Endodermal cell (in vitro differentiated cells): ENCODE results near the gene ERBB4. TPM values are rescaled to one million over a fixed set of nuclear protein-coding genes. Genes with fewer than 3 reads are reported as not detected.

ENCODE experiments used
- DNase-seq: peaks from one replicate; pipeline ENCODE4 v3.0.0-alpha.2; 2017
- H3K27ac ChIP-seq: 2 replicates; pipeline ENCODE4 v1.5.1; 2013; ENCODE audit warnings: mild to moderate bottlenecking, low read depth, low read length, moderate library complexity
- H3K27me3 ChIP-seq: 2 replicates; pipeline ENCODE4 v1.6.1; 2013; ENCODE audit warnings: mild to moderate bottlenecking, low read length, moderate library complexity; ENCODE audit not compliant: insufficient read depth, control insufficient read depth, poor library complexity, severe bottlenecking
- H3K36me3 ChIP-seq: 2 replicates; pipeline ENCODE4 v1.7.0; 2013; ENCODE audit warnings: mild to moderate bottlenecking, low read length, moderate library complexity; ENCODE audit not compliant: control insufficient read depth, insufficient read depth
- H3K4me1 ChIP-seq: one replicate; pipeline ENCODE4 v1.7.0; 2013; ENCODE audit warnings: low read length; ENCODE audit not compliant: control insufficient read depth, insufficient read depth
- H3K4me3 ChIP-seq: 2 replicates; pipeline ENCODE4 v1.5.1; 2013; ENCODE audit warnings: mild to moderate bottlenecking, low read length, moderate library complexity
- H3K9ac ChIP-seq: 2 replicates; pipeline ENCODE4 v1.6.1; 2013; ENCODE audit warnings: mild to moderate bottlenecking, low read length, moderate library complexity; ENCODE audit not compliant: poor library complexity, severe bottlenecking; ENCODE audit errors: extremely low read depth
- H3K9me3 ChIP-seq: 2 replicates; pipeline ENCODE4 v1.6.1; 2013; ENCODE audit warnings: mild to moderate bottlenecking, low read length, moderate library complexity; ENCODE audit not compliant: control insufficient read depth
- H3K27ac Mint-ChIP-seq: 2 replicates; pipeline ENCODE4 v1.8.0; 2020; ENCODE audit warnings: mixed read lengths
- H3K27me3 Mint-ChIP-seq: 2 replicates; pipeline ENCODE4 v1.8.0; 2021; ENCODE audit warnings: mild to moderate bottlenecking, mixed read lengths; ENCODE audit not compliant: insufficient read depth
- H3K36me3 Mint-ChIP-seq: 2 replicates; pipeline ENCODE4 v1.8.0; 2020; ENCODE audit warnings: low read depth, mixed read lengths
- H3K4me1 Mint-ChIP-seq: 2 replicates; pipeline ENCODE4 v1.8.0; 2020; ENCODE audit warnings: mixed read lengths
- H3K4me3 Mint-ChIP-seq: 2 replicates; pipeline ENCODE4 v1.8.0; 2020; ENCODE audit warnings: mild to moderate bottlenecking, moderate library complexity, mixed read lengths
- H3K9me3 Mint-ChIP-seq: 2 replicates; pipeline ENCODE4 v1.8.0; 2020; ENCODE audit warnings: mild to moderate bottlenecking, mixed read lengths
- WGBS, 2 experiments: methylation state at CpG; one replicate each; pipeline versions ENCODE4 v1.1.5 to v1.1.7; 2013; ENCODE audit warnings: missing lambda C conversion rate in 2 of 2, mixed read lengths in 1 of 2; ENCODE audit not compliant: insufficient coverage in 1 of 2, insufficient read length in 1 of 2; 5-methylcytosine and 5-hydroxymethylcytosine counted together
- total RNA-seq, 2 donors: library from RNA; stranded (reverse); fragmentation: NEBNext Ultra II Directional in 1 of 2; extraction: Animal tissue kit (Norgen Biotek cat#: 25700) in 1 of 2; gene quantifications; 2 replicates in 1 of 2; 3 replicates in 1 of 2; pipeline ENCODE4 v1.2.1, GENCODE V29; 2021
- TF ChIP-seq, protein P1 (sequence below): fragments of 200-600 bp; sonication (generic); conservative IDR thresholded peaks from 2 replicates; pipeline ENCODE4 v1.5.0; 2021; ENCODE audit warnings: antibody characterized with exemption, mild to moderate bottlenecking

ERBB4 gene
- total RNA-seq, 2 donors from 2014 or later, result 154 to 158 TPM

DNA sequence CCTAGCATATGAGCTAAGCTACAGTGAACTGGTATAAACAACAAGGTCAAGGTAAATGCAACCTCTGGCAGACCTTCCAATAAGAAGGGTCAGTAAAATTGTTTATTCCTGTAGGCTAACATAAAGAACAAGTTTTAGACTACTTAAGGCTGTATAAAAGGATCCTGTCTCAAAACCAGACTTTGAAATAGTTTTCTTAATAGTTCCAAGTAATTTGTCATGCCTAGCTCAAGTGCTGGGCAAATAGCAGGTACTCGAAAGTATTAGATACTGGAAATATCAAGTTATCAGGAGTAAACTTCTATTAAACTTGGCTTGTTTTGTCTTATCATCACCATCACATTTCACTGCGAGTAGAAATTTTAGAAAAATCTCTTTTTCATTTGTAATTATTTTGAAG lies 1087.0 kb downstream of the ERBB4 start:
- Histone ChIP-seq H3K4me1 (peaks cover 7% of the 10 kb centered on the region), H3K36me3 (no peaks in the 10 kb centered on the region), H3K27ac (no peak overlapping the region), H3K4me3 (no peak overlapping the region), H3K9ac (no peak overlapping the region), H3K27me3 (no peaks in the 10 kb centered on the region), H3K9me3 (no peaks in the 10 kb centered on the region)
- H3K27me3 Mint-ChIP-seq, result no peaks in the 10 kb centered on the region
- H3K27ac Mint-ChIP-seq, result no peak overlapping the region
- H3K4me3 Mint-ChIP-seq, result no peak overlapping the region
- TF ChIP-seq, protein P1, sequence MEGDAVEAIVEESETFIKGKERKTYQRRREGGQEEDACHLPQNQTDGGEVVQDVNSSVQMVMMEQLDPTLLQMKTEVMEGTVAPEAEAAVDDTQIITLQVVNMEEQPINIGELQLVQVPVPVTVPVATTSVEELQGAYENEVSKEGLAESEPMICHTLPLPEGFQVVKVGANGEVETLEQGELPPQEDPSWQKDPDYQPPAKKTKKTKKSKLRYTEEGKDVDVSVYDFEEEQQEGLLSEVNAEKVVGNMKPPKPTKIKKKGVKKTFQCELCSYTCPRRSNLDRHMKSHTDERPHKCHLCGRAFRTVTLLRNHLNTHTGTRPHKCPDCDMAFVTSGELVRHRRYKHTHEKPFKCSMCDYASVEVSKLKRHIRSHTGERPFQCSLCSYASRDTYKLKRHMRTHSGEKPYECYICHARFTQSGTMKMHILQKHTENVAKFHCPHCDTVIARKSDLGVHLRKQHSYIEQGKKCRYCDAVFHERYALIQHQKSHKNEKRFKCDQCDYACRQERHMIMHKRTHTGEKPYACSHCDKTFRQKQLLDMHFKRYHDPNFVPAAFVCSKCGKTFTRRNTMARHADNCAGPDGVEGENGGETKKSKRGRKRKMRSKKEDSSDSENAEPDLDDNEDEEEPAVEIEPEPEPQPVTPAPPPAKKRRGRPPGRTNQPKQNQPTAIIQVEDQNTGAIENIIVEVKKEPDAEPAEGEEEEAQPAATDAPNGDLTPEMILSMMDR, result no peak
- WGBS, 2 experiments, result 98 to 100% methylated on average over 1 to 2 of the region's 2 CpGs
- peaks cover 4% of the 10 kb centered on the region for H3K36me3 Mint-ChIP-seq
- no peaks in the 10 kb centered on the region for H3K9me3 Mint-ChIP-seq
- DNase-seq, result no peak
- peaks cover 14% of the 10 kb centered on the region for H3K4me1 Mint-ChIP-seq

DNA sequence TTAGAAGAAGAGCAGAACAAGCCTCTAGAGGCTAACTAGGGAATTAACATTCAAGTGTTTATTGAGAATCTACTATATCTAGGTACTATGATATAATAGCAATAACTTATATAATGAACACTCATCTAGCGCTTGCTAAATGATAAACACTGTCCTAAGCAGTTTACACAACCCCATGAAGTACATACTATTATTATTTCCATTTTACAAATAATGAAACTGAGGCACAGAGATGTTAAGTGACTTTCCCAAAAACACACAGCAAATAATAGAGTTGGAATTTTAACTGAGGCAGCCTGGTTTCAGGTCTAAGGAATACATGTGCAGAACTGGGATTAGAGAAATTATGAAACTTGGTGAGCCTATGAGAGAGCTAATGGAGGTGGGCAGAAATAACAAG lies 1088.8 kb downstream of the ERBB4 start:
- Histone ChIP-seq H3K9me3 (no peaks in the 10 kb centered on the region), H3K4me1 (peaks cover 4% of the 10 kb centered on the region), H3K27me3 (no peaks in the 10 kb centered on the region), H3K4me3 (no peak overlapping the region), H3K27ac (no peak overlapping the region), H3K36me3 (no peaks in the 10 kb centered on the region), H3K9ac (no peak overlapping the region)
- Mint-ChIP-seq H3K4me3 (no peak overlapping the region), H3K9me3 (no peaks in the 10 kb centered on the region), H3K27me3 (no peaks in the 10 kb centered on the region), H3K36me3 (peaks cover 4% of the 10 kb centered on the region), H3K4me1 (peaks cover 5% of the 10 kb centered on the region), H3K27ac (no peak overlapping the region)
- WGBS, 2 experiments, result 100% methylated on average over 1 of the region's 1 CpG; no CpG with 5 or more reads in 1 of the 2 experiments
- TF ChIP-seq, protein P1, result peak; percentile 60
- DNase-seq, result no peak

DNA sequence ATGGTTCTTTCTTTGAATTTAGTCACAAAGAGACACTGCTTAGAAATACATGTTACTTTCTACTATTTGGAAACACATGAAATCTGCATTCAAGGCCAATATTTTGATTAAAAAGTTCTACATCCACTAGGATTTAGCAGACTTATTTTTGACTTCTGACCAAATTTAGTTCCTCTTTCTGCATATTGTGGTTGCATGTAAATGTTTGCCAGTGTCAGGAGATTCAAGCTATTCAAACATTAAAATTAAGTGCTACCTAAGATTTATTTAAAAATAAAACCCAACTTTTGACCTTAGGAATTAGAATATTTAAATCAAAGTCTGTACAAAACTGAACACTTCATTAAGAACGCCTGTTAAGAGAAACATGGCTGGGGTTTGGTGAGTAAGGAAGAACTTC lies 1091.1 kb downstream of the ERBB4 start:
- no peak for DNase-seq
- no peak overlapping the region for H3K27ac Mint-ChIP-seq
- H3K27me3 ChIP-seq, result no peaks in the 10 kb centered on the region
- H3K27me3 Mint-ChIP-seq, result no peaks in the 10 kb centered on the region
- no peak overlapping the region for H3K27ac ChIP-seq
- no peaks in the 10 kb centered on the region for H3K9me3 Mint-ChIP-seq
- H3K36me3 ChIP-seq, result no peaks in the 10 kb centered on the region
- no peak overlapping the region for H3K4me3 Mint-ChIP-seq
- H3K9me3 ChIP-seq, result no peaks in the 10 kb centered on the region
- no CpG with 5 or more reads among the region's 1 CpG for WGBS, 2 experiments
- TF ChIP-seq, protein P1, result no peak
- H3K4me1 Mint-ChIP-seq, result no peaks in the 10 kb centered on the region
- peaks cover 4% of the 10 kb centered on the region for H3K36me3 Mint-ChIP-seq
- no peaks in the 10 kb centered on the region for H3K4me1 ChIP-seq
- H3K4me3 ChIP-seq, result no peak overlapping the region
- H3K9ac ChIP-seq, result no peak overlapping the region
